GM12891 (cell line): ENCODE measurements around the gene SNRPD3.

ENCODE experiments used
- POLR2A ChIP-seq: IDR thresholded peaks from 2 replicates; pipeline ENCODE4 v1.6.1; 2011; ENCODE audit warnings: low read depth, low read length, control low read depth
- POLR2AphosphoS5 ChIP-seq: IDR thresholded peaks from 2 replicates; pipeline ENCODE4 v1.6.1; 2011; ENCODE audit warnings: low read depth, low read length, control low read depth
- SPI1 ChIP-seq: IDR thresholded peaks from 2 replicates; pipeline ENCODE4 v1.6.1; 2011; ENCODE audit warnings: low read depth, low read length, control low read depth
- TAF1 ChIP-seq: IDR thresholded peaks from 2 replicates; pipeline ENCODE4 v1.6.1; 2011; ENCODE audit warnings: low read depth, low read length, control low read depth

DNA sequence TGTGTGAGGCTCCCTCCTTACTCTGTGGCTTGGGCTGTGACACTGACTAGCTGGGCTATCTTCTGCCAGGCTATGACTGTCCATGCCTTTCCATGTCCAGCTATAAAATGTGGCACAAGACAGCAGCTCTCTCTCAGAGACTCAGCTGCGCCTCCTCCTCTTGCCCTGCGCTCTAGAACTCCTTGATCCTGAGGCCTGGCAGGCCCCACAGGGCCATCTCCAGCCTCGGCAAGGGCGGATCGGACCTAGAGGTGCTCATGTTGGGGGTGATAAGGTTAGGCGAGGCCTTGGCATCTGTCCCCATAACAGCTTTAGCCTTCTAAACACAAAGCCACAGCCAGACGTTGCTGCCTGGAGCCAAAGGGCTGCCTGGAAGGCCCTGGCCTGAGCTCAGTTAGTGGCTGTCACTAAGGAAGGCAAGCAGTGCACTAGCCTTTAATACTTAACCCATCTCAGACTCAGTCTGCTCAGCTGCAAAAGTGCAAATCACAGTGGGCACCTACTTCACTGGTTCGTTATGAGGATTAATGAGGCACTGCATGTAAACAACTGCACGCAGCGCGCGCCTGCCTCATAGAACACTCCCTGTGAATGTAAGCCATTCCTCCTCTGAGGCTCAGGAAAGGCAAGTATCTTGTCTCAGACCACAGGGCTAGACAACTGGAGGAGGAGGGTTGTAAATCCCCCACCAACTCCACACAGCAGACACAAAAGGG, 2.0 kb upstream of the SNRPD3 start:
- TF ChIP-seq POLR2A (no peak), POLR2AphosphoS5 (no peak), TAF1 (no peak), SPI1 (no peak)
